Fibroblast of villous mesenchyme (primary cell): ENCODE measurements around the gene ZNF124. TPM values are rescaled to one million over a fixed set of nuclear protein-coding genes. Genes with fewer than 3 reads are reported as not detected.

Experiments
- DNase-seq: peaks from one replicate; pipeline ENCODE4 v3.0.0-alpha.2; 2010; ENCODE audit warnings: low read depth
- H3K4me3 ChIP-seq: 2 replicates; pipeline ENCODE4 v1.5.1; 2011; ENCODE audit warnings: low read depth, mild to moderate bottlenecking, low read length
- total RNA-seq: library from RNA; depleted of rRNA; stranded (reverse); fragments of >200 nt; gene quantifications from 2 replicates; pipeline ENCODE4 v1.2.3, GENCODE V29; 2012
- TF ChIP-seq, protein P1 (sequence below): IDR thresholded peaks from 2 replicates; pipeline ENCODE4 v1.5.1; 2012; ENCODE audit warnings: low read depth, mild to moderate bottlenecking, low read length; ENCODE audit not compliant: insufficient read depth

The ZNF124 gene
- total RNA-seq, 1 donor = 43.2 TPM

DNA sequence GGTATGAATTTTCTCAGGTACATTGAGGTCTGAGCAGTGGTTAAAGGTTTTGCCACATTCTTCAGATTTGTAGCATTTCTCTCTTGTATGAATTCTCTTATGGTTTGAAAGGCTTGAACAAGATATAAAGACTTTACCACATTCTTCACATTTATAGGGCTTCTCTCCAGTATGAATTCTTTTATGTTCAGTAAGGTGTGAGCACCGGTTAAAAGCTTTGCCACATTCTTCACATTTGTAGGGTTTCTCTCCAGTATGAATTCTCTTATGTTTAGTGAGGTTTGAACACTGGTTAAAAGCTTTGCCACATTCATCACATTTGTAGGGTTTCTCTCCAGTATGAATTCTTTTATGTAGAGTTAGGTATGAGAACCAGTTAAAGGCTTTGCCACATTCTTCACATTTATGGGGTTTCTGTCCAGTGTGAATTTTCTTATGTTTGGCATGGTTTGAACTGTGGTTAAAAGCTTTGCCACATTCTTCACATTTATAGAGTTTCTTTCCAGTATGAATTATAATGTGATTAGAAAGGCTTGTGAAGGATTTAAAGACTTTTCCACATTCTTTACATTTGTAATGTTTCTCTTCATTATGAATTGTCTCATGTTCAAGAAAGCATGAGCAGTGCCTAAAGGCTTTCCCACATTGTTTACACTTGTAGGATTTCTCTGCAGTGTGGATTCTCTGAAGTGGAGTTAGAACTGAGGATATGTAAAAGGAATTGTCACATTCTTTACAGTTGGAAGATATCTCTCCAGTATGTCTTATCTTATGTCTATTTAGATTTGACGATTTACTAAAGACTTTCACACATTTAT, 18.4 kb upstream of the ZNF124 start:
- TF ChIP-seq, protein P1, sequence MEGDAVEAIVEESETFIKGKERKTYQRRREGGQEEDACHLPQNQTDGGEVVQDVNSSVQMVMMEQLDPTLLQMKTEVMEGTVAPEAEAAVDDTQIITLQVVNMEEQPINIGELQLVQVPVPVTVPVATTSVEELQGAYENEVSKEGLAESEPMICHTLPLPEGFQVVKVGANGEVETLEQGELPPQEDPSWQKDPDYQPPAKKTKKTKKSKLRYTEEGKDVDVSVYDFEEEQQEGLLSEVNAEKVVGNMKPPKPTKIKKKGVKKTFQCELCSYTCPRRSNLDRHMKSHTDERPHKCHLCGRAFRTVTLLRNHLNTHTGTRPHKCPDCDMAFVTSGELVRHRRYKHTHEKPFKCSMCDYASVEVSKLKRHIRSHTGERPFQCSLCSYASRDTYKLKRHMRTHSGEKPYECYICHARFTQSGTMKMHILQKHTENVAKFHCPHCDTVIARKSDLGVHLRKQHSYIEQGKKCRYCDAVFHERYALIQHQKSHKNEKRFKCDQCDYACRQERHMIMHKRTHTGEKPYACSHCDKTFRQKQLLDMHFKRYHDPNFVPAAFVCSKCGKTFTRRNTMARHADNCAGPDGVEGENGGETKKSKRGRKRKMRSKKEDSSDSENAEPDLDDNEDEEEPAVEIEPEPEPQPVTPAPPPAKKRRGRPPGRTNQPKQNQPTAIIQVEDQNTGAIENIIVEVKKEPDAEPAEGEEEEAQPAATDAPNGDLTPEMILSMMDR = no peak
- no peak for DNase-seq
- no peak overlapping the region for H3K4me3 ChIP-seq

DNA sequence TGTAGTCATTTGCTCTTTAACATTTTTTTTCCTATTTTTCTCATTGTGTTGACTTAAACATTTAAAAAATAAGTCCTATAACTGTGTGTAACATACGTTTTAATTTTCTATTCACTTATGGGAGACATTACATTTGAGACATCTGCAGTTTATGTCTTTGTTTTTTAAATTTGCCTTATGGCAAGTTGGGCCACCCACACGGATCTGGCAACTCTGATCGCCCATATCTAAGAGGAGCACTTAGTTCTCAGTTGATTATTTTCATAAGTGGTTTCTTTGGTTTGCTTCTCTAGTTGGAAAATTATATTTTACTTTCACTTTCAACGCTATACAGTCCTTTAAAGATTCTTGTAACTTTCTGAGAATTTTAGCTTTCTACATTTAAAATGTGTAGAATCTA, 13.8 kb upstream of the ZNF124 start:
- H3K4me3 ChIP-seq = no peak overlapping the region
- no peak for DNase-seq
- TF ChIP-seq, protein P1 = no peak

DNA sequence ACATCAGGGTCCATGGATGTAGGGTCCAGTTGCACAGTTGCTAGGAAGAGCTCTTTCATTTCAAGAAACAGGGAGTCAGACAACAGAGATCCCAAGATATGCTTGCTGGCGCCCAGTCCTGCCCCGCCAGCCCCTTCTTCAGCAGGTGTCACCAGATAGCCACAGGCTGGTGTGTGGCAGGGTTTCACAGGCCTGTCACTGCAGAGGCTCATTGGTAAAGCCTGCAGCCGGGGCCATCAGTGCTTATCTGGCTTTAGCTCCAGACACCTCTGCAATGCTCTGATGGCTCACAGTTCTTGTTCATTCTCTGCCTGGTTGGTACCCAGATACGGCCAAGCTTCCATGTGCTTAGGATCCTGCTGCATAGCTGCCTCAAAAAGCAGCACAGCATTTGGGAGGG, 12.4 kb upstream of the ZNF124 start:
- H3K4me3 ChIP-seq = no peak overlapping the region
- DNase-seq = no peak
- TF ChIP-seq, protein P1 = no peak

DNA sequence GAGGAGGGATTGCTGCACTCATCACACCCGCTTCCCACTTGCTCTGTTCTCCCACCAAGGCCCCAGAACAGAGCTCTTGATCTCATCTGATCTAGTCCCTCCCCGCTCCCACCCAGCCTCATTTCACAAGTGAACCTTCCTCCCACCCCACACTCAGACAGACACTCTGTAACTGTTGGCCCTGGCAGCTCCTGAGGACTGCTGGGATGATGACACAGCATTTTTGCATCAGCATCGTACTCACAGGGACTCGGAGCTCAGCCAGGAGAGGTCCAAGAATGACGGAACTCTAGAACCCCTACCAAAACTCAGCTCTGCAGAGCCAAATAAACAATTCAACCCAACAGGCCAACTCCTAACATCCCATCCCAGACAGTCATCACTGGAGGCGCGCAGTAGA, 11.2 kb upstream of the ZNF124 start:
- DNase-seq = no peak
- TF ChIP-seq, protein P1 = no peak
- H3K4me3 ChIP-seq = no peak overlapping the region

DNA sequence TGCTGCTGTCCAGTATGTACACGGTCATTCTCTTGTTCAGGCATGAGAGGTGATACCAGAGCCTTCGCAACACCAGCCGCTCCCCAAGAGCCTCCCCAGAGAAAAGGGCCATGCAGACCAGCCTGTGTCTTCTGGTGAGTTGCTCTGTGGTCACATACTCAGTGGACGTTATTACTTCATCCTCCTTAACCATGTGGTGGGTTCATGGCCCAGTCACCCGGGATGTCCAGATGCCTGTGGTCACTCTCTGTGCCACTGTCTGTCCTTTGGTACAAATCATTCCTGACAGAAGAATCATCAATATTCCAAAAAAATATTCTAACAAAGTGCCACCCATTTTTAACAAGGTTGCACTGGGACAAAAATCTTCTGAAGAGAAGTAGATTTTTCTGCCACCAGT, 8.8 kb upstream of the ZNF124 start:
- no peak overlapping the region for H3K4me3 ChIP-seq
- TF ChIP-seq, protein P1 = no peak
- DNase-seq = no peak

DNA sequence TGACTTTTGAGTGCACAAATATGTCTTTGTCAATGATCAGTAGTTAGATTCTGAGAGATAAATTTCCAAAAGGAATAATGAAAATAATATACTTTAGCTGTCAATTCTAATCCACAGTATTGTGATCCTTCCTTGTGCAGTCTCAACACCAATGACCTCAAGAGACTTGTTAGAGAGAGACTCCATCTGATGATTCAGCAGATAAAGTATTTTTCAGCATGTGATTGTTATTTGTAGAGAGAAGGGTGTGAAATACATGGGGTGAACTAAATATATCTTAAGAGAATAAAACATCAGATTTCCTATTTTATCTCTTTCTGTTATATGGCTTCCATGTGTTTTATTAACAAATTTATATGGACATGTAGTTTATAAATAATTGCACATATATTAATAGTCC, 5.9 kb upstream of the ZNF124 start:
- DNase-seq = no peak
- no peak overlapping the region for H3K4me3 ChIP-seq
- TF ChIP-seq, protein P1 = no peak

DNA sequence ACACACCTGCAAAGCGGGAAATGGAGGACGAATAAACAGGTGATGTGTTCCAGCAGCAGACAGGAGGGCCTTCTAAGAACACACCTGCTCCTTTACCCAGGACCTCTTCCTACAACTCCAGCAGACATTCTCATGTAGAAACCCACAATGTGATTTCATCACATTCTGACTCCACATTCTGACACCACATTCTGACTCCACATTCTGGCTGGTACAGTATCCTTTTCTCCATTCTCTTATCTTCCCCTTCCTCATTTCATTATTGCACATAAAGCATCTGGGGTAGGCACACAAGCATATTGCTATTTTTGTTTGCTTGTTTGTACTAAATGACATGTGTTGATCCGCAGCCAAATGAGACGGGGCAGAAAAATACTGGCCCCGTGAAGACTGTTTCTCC, 3.6 kb upstream of the ZNF124 start:
- no peak for DNase-seq
- TF ChIP-seq, protein P1 = no peak
- H3K4me3 ChIP-seq = no peak overlapping the region
